A549 (cell line): Measurements from ENCODE around the gene LGR6.

Experiments
- CBX8 ChIP-seq: fragments of 200-600 bp; sonication (generic); IDR thresholded peaks from 2 replicates; pipeline ENCODE4 v1.6.1; 2016
- CEBPB ChIP-seq, 2 experiments: fragments of >200 bp in 1 of 2; sonication (Bioruptor Twin) in 1 of 2; formaldehyde crosslinking in 1 of 2; IDR thresholded peaks; 2 replicates each; pipeline ENCODE4 v1.6.1; 2012 to 2016
- EP300 ChIP-seq, 2 experiments: fragments of >200 bp; sonication (Bioruptor Twin); formaldehyde crosslinking; IDR thresholded peaks; 2 replicates in 1 of 2; 3 replicates in 1 of 2; pipeline ENCODE4 v1.6.1; 2016 to 2017
- KDM5A ChIP-seq: fragments of 200-600 bp; sonication (generic); IDR thresholded peaks from 2 replicates; pipeline ENCODE4 v1.6.1; 2016; ENCODE audit warnings: antibody characterized with exemption, mild to moderate bottlenecking
- RCOR1 ChIP-seq: fragments of 150-350 bp; IDR thresholded peaks from 2 replicates; pipeline ENCODE4 v1.6.1; 2014; ENCODE audit warnings: antibody characterized with exemption, low read length, low read depth
- RFX5 ChIP-seq: fragments of 450-650 bp; IDR thresholded peaks from 2 replicates; pipeline ENCODE4 v1.7.1; 2014; ENCODE audit warnings: antibody characterized with exemption, mild to moderate bottlenecking, moderate library complexity
- TF ChIP-seq, protein P1 (sequence below): fragments of >200 bp; sonication (Bioruptor Twin); formaldehyde crosslinking; IDR thresholded peaks from 3 replicates; pipeline ENCODE4 v1.5.1; 2016

DNA sequence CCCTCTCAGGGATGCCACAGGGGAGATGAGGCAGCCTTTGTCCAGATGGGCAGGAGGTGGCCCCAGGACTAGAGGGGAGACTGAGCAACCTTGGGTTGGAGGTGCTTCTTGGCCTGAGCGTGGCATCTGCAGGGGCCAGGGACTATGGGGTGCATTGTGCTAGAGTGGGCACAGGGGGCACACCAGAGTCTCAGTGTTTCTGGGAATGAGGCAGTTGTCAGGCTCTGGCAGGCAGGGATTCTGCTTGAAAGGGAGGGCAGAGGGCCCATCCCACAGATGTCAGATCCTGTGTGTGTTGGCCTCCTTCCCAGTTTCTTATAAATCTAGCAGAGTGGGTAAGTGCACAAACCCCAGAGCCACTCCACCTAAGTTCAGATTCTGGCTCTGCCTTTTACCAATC, 13.7 kb downstream of the LGR6 start:
- TF ChIP-seq, protein P1, sequence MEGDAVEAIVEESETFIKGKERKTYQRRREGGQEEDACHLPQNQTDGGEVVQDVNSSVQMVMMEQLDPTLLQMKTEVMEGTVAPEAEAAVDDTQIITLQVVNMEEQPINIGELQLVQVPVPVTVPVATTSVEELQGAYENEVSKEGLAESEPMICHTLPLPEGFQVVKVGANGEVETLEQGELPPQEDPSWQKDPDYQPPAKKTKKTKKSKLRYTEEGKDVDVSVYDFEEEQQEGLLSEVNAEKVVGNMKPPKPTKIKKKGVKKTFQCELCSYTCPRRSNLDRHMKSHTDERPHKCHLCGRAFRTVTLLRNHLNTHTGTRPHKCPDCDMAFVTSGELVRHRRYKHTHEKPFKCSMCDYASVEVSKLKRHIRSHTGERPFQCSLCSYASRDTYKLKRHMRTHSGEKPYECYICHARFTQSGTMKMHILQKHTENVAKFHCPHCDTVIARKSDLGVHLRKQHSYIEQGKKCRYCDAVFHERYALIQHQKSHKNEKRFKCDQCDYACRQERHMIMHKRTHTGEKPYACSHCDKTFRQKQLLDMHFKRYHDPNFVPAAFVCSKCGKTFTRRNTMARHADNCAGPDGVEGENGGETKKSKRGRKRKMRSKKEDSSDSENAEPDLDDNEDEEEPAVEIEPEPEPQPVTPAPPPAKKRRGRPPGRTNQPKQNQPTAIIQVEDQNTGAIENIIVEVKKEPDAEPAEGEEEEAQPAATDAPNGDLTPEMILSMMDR = no peak
- TF ChIP-seq RCOR1 = no peak
- no peak for TF ChIP-seq RFX5
- no peak for TF ChIP-seq CEBPB (IDR thresholded peaks at IDR 0.05)
- no peak for TF ChIP-seq KDM5A
- no peak for TF ChIP-seq EP300 (IDR thresholded peaks at IDR 0.05)
- no peak for TF ChIP-seq CBX8
